GM20431 (cell line): ENCODE data around the gene MTMR4.
"Not testable (repeated sequence)": the region's sequence is repeated elsewhere in the genome, so short reads cannot be mapped to it uniquely, and the experiment has no call there.

Source experiments
- in situ Hi-C: fragments of 300-500 bp; cut with MseI, MboI; formaldehyde crosslinking; loops from one replicate; pipeline ENCODE4 v1.15.0; 2020; ENCODE audit warnings: low sequenced_read_pairs; ENCODE audit not compliant: unreplicated experiment

The MTMR4 gene

GRCh38 chr17:58498177-58498828 is 16.1 kb downstream of the MTMR4 start:
- in situ Hi-C loops = no loop called here

- in situ Hi-C loops = no loop called here
These were observed 20.9 kb downstream of the MTMR4 start for GRCh38 chr17:58493506-58493905.

- in situ Hi-C loops = no loop called here
These were observed 22.0 kb downstream of the MTMR4 start for GRCh38 chr17:58492238-58493121.

- in situ Hi-C loops = no loop called here
These were observed 22.9 kb downstream of the MTMR4 start for GRCh38 chr17:58491510-58492045.

GRCh38 chr17:58488428-58488890 is 26.0 kb downstream of the MTMR4 start:
- in situ Hi-C loops = no loop called here

DNA sequence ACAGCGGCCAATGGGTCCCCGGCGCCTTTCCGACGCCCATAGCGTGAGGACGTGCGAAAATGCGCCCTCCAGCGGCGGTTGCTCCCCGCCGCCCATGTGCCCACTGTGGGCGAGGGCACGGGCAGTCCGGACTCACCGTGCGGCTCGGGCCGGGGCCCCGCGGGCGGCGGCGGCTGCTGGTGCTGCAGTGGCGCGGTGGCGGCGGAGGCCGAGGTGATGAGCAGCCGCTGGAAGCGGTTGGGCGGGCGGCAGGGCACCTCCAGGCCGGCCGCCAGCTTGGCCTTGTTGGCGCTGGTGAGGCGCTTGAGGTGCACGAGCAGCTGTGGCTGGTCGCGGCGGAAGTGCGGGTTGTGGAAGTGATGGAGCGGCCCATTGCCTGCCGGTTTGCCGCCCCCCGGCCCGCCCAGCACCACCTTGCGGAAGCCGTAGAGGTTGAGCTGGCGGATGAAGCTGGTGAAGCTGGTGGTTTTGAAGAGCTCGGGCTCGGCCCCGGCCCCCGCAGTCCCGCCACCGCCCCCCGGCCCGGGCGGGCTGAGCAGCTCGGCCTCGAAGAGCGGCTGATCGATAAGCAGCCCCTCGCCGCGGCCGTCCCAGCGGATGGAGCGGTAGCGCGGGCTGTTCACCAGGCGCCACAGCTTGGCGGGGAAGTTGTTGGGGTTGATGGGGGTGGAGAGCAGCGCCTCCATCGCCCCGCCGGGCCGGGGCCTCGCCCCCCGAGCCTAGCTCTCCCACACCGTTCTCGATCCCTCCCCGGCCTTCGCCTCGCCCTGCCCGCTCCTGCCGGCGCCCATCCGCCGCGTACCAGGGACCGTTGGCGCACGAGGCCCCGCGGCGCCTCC is 26.6 kb downstream of the MTMR4 start, which contains the start of gene HSF5:
Gene HSF5, minus strand, starts transcription at position 820 of the 839 bp plus-strand sequence. Its CDS starts 134 bp downstream, at position 686.
- in situ Hi-C loops = no loop called here

DNA sequence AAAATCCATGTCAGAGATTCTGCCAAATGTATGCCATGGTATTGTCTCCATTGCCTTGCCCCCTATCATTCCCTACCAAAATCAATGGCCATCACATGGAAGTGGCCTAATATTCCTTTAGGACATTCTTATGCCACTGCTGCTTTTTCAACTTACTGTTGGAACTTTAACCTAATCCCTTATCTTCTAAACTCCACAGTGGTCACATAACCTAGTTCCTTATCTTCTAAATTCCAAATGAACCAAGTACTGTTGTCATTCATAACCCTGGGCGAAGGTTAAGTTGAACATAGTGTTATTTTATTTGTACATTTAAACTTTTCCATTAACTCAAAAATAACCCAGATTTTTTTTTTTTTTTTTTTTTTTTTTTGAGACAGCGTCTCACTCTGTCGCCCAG is 29.8 kb downstream of the MTMR4 start:
- in situ Hi-C loops = no loop called here

GRCh38 chr17:58481798-58482197 is 32.6 kb downstream of the MTMR4 start:
- in situ Hi-C loops = not testable (repeated sequence)

DNA sequence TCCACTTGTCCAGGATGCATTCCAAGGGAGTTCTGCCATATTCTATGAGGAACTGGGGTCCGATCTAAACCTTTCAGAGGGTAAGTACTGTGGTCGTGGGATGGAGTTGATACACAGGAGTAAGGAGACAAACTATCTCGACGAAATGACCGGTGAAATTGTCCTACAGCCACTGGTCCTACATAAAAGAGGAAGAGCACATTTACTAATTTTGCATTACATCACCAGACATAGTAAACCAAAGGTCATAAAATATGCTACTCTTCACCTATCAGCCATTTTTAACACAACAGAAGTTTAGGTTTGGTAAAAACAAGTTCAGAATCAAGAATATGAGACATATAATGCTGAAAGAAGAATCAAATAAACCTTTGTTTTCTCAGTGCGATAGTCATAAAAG is 34.3 kb downstream of the MTMR4 start:
- in situ Hi-C loops = no loop called here

DNA sequence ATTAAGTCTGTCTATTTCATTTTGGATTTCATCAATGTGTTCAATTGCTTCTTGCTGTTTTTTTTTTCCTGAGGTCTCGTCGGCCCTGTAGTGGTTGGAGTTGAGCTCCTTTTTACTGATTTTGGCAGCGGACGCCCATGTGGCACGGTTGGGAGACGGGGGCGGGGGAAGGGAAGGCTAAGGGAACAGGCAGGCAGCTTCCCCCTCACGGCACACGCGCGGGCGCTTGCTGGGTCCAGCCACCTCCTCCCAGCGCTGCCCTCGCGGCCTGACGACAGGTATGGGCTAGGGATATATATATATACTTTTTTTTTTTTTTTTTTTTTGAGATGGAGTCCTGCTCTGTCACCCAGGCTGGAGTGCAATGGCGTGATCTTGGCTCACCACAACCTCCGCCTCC is 37.6 kb downstream of the MTMR4 start:
- in situ Hi-C loops = no loop called here

GRCh38 chr17:58475985-58476384 is 38.5 kb downstream of the MTMR4 start:
- in situ Hi-C loops = no loop called here

- in situ Hi-C loops = no loop called here
These were observed 44.1 kb downstream of the MTMR4 start for GRCh38 chr17:58470356-58470755.

DNA sequence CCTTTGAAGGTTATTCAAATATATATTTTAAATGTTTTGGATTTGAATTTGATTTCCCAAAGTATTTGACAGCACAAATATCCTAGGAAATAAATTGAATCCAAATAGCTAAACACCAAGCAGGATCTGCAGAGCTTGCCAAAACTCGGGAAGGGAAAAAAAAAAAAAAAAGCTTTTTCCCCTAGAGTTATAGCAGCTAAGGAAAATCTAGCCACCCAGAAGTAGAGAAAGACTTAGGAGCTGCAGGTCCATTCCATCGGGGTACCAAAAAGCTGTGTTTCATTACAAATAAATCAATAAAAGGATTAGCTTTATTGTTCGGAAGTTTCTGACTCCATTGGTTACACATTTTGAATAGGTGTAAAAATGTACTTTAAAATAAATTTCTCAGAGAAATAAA is 45.5 kb downstream of the MTMR4 start:
- in situ Hi-C loops = no loop called here

GRCh38 chr17:58455491-58455890 is 58.9 kb downstream of the MTMR4 start:
- in situ Hi-C loops = no loop called here

GRCh38 chr17:58452738-58453137 is 61.7 kb downstream of the MTMR4 start:
- in situ Hi-C loops = no loop called here

DNA sequence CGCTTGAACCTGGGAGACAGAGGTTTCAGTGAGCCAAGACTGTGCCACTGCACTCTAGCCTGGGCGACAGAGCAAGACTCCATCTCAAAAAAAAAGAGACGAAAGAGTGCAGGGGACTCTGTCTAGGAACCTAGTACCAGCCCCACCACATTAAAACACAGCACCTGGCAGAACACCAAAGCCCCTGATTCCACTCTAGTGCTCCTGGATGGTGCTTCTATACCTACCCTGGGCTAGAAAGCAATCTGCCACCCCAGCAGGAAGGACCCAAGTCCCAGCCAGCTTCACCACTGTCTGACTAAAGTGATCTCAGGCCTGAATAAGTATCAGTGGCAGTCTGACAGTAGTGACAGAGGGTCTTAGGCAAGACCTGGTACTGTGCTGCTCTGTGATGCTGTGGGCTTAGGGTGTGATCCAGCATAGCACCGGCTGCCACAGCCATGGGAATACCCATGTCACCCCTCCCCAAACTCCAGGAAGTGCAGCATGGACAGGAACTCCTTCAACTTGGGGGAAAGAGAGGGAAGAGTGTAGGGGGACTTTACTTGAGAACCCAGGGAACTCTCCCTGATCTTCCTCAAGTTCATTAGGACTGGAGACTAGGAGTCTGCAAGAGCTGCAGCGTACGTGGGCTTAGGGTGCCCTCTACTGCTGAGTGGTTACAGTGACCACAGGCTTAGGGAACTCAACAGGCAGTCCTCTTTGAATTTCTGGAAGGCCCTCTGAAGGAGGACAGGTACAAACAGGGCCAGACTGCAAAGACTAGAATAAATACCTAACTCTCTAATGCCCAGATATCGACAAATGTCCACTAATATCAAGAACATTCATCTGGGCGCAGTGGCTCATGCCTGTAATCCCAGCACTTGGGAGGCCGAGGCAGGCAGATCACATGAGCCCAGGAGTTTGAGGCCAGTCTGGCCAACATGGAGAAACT is 67.1 kb downstream of the MTMR4 start:
- in situ Hi-C loops = loop anchor here (10.0 kb wide), 1 partner anchor 133 kb away; no protein-coding TSS in a partner anchor

DNA sequence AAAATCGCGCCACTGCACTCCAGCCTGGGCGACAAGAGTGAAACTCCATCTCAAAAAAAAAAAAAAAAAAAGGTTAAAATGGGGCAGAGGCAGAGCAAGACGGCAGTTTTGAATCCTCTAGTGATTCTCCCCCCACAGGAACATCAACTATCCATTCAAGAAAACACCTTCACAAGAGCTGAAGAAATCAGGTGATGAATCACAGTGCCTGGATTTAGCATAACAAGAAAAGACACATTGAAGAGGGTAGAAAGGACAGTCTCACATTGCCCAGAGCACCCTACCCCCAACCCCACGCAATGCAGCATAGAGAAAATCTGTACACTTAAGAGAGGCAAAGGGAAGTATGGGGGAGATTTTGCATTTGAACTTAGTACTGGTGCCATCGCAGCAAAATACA is 68.4 kb downstream of the MTMR4 start:
- in situ Hi-C loops = loop anchor here (10.0 kb wide), 1 partner anchor 131 kb away; no protein-coding TSS in a partner anchor
